ENCODE measurements around the gene NOXA1. TPM values are rescaled to one million over a fixed set of nuclear protein-coding genes. Genes with fewer than 3 reads are reported as not detected.

The NOXA1 gene
- total RNA-seq, 6 donors from 2014 or later = 3.3 to 34.6 (median 11.7) TPM

DNA sequence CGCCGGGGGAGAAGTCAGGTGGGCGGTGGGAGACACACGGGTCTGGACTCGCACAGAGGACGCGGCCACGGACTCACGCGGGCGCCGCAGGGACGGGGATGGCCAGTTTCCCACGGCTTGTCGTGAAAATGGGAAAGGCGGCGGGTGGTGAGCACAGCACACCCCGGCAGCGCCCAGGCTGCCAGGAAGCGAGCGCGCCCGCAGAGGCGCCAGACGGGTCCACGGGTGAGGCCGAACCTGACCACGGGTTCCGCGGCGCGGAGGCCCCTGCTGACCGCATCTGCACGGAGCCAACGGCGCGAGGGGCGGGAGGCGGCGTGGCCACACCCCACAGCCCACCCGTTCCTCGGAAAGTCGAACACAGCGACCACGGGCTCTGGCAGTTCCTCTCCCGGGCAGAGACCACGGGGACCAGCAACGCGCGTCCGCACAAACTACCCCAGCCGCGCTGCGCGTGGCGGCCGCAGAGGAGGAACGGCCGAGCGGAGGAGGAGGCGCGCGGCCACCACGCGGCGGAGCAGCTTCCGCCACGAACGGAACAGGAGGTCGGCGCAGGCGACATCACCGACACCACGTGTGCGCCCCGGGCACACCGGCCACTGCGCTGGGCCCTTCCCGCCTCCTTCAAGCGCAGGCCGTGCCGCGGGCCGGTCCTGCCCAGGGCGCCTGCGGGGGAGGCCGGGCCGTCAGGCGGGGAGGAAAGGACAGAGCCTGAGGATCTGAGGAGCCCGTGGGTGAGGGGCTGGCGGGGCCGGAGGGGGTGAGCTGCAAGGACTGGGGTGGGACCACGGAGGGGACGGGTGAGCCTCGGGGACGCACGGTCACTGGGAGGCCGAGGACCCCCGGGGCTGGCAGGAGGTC is 5.8 kb upstream of the NOXA1 start:
- Histone ChIP-seq H3K4me1 (peaks cover 10 to 30% (median 12%) of the 10 kb centered on the region in 4 donors), H3K9me3 (no peaks in the 10 kb centered on the region), H3K36me3 (no peaks in the 10 kb centered on the region), H3K4me3 (peak overlapping the region in 3 of 4 donors; percentile 34 to 41 (median 40)), H3K27ac (peak overlapping the region in 2 of 4 donors; percentile 20 to 43), H3K27me3 (no peaks in the 10 kb centered on the region)
- WGBS, 2 donors = 54 to 80% methylated on average over 68 to 77 of the region's 99 CpGs
- ATAC-seq (ENCODE audit: low FRiP score in 2 of 2) (peak in 1 of 2 donors; percentile 61), DNase-seq (peak in 1 of 2 donors; percentile 86)
- TF ChIP-seq EP300 (IDR thresholded peaks at IDR 0.05) = no peak
- TF ChIP-seq POLR2AphosphoS5 (IDR thresholded peaks at IDR 0.05) = peak in 1 of 2 donors; percentile 23

DNA sequence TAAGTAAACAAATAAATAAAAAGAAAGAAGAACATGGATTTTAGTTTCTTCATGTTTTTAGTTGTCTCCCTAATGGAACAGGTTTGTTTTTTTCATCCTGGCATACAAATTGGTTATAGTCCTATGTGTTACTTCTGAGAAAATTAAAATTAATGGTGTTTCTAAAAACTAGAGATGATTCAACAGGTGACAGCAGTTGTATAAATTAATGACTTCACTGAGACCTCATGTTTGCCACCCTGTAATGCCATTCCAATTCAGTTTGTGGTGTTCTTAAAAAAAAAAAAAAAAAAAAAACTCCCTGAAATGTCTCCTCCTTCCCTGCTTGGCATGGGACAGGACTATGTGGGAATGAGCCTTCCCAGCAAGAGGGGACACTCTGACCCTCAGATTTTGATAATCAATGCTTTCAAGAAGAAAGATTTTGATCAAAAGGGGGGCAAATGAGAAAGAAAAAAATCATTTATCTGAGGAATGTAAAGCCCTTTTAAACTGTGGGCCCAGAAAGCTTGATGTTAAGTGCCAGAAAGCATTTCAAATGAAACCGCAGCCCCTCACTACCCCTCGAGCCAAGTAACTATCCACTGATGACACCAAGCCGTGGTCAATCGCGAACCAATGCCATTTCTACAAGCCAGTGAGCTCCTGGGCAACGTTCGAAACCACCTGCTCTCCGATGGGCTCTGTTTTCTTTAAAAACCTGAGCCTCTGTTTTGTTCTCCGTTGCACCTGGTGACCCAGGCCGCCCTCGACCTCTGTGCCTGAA is 1.2 kb upstream of the NOXA1 start:
- no peaks in the 10 kb centered on the region for H3K27me3 ChIP-seq
- TF ChIP-seq, protein P1, sequence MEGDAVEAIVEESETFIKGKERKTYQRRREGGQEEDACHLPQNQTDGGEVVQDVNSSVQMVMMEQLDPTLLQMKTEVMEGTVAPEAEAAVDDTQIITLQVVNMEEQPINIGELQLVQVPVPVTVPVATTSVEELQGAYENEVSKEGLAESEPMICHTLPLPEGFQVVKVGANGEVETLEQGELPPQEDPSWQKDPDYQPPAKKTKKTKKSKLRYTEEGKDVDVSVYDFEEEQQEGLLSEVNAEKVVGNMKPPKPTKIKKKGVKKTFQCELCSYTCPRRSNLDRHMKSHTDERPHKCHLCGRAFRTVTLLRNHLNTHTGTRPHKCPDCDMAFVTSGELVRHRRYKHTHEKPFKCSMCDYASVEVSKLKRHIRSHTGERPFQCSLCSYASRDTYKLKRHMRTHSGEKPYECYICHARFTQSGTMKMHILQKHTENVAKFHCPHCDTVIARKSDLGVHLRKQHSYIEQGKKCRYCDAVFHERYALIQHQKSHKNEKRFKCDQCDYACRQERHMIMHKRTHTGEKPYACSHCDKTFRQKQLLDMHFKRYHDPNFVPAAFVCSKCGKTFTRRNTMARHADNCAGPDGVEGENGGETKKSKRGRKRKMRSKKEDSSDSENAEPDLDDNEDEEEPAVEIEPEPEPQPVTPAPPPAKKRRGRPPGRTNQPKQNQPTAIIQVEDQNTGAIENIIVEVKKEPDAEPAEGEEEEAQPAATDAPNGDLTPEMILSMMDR (IDR thresholded peaks at IDR 0.05) = no peak
- no peak for TF ChIP-seq EP300 (IDR thresholded peaks at IDR 0.05)
- TF ChIP-seq POLR2AphosphoS5 (IDR thresholded peaks at IDR 0.05) = no peak
- no peak for TF ChIP-seq POLR2A (IDR thresholded peaks at IDR 0.05)
- peak overlapping the region; percentile 82 to 100 (median 94) for H3K4me3 ChIP-seq
- ATAC-seq (ENCODE audit: low FRiP score in 2 of 2) (no peak), DNase-seq (no peak)
- H3K4me1 ChIP-seq = peaks cover 9 to 42% (median 22%) of the 10 kb centered on the region in 4 donors
- WGBS, 2 donors = 4 to 5% methylated on average over 11 of the region's 11 CpGs
- no peaks in the 10 kb centered on the region for H3K9me3 ChIP-seq
- no peaks in the 10 kb centered on the region for H3K36me3 ChIP-seq
- peak overlapping the region; percentile 74 to 91 (median 82) for H3K27ac ChIP-seq

DNA sequence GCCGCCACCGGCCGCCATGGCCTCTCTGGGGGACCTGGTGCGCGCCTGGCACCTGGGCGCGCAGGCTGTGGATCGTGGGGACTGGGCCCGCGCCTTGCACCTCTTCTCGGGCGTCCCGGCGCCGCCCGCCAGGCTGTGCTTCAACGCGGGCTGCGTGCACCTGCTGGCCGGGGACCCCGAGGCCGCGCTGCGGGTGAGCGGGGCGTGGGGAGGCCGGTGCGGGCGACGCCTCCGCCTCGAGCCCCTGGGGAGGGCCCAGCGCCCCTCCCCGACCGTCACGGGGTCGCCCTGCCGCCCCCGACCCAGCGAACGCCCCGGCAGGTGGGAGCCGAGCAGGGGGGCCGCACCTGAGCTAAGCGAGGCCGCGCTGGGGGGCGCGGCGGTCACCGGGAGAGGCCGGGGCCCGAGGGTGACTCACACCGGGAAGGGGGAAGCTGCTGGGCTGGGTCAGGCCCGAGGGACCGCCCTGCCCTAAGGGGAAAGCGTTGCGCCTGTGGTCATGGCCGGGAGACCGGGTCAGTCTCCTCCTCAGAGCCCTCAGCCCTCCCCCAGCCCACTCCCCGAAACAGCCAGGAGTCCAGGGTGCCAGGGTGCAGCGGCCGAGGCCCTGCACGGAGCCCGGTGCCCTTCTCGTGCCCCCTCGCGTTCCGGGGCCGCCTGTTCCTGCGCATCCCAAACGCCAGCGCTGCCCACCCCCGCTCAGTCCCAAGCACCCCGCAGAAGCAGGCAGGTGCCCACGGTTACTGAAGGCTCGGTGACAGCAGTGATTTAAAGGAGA is 510 bp downstream of the NOXA1 start:
- WGBS, 2 donors = 12 to 16% methylated on average over 9 to 24 of the region's 77 CpGs
- TF ChIP-seq POLR2AphosphoS5 (IDR thresholded peaks at IDR 0.05) = no peak
- TF ChIP-seq POLR2A (IDR thresholded peaks at IDR 0.05) = peak in 1 of 4 donors; percentile 4
- no peak for TF ChIP-seq EP300 (IDR thresholded peaks at IDR 0.05)
- TF ChIP-seq, protein P1 (IDR thresholded peaks at IDR 0.05) = peak in 2 of 6 experiments; percentile 38 to 47
- ATAC-seq (ENCODE audit: low FRiP score in 2 of 2) = peak; percentile 39 to 55
- Histone ChIP-seq H3K4me1 (peaks cover 9 to 30% (median 22%) of the 10 kb centered on the region in 4 donors), H3K27me3 (no peaks in the 10 kb centered on the region), H3K27ac (peak overlapping the region; percentile 74 to 91 (median 83)), H3K36me3 (no peaks in the 10 kb centered on the region), H3K4me3 (peak overlapping the region; percentile 81 to 100 (median 86)), H3K9me3 (no peaks in the 10 kb centered on the region)
- peak in 1 of 2 donors; percentile 73 for DNase-seq

DNA sequence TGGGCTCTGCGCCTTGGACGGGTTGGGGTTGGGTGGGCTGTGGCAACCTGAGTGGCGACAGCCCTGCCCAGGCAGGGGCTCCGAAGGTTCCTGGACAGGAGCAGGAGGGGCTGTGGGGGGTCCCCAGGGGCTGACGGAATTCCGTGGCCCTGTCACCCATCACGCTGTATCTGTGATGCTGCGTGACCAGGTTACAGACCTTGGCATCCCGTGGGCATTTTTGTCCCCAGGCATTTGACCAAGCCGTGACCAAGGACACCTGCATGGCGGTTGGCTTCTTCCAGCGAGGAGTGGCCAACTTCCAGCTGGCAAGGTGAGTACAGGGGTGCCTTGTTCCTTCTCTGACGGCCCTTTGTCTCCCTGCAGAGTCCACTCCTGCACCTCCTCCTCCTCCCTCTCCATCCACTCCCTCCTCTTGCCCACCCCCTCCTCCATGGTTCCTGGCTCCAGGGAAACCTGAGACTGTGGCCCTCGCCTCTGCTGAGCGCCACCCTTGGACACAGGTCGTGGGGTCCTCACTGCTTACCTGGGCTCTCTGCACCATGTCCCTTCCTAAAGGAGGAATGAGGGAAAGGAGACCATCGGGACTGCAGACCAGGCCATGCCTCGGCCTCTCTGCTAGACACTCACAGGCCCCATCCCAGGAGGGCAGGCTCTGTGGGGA is 3.0 kb downstream of the NOXA1 start:
- H3K36me3 ChIP-seq = no peaks in the 10 kb centered on the region
- WGBS, 2 donors = 77 to 88% methylated on average over 13 to 18 of the region's 18 CpGs
- TF ChIP-seq, protein P1 (IDR thresholded peaks at IDR 0.05) = no peak
- TF ChIP-seq EP300 (IDR thresholded peaks at IDR 0.05) (no peak), POLR2AphosphoS5 (IDR thresholded peaks at IDR 0.05) (no peak), POLR2A (IDR thresholded peaks at IDR 0.05) (no peak)
- H3K9me3 ChIP-seq = no peaks in the 10 kb centered on the region
- H3K27me3 ChIP-seq = no peaks in the 10 kb centered on the region
- peak in 1 of 2 donors; percentile 63 for DNase-seq
- H3K4me3 ChIP-seq = no peak overlapping the region
- no peak overlapping the region for H3K27ac ChIP-seq
- H3K4me1 ChIP-seq = peaks cover 9 to 30% (median 22%) of the 10 kb centered on the region in 4 donors
- no peak for ATAC-seq (ENCODE audit: low FRiP score in 2 of 2)
